ENCODE measurements around the gene FNDC11. TPM values are rescaled to one million over a fixed set of nuclear protein-coding genes. Genes with fewer than 3 reads are reported as not detected.

Gene FNDC11
- total RNA-seq, 2 donors from 2014 or later, result 1.8 to 12.1 TPM

- Histone ChIP-seq H3K4me3 (no peak overlapping the region), H3K27ac (no peak overlapping the region), H3K36me3 (no peaks in the 10 kb centered on the region), H3K4me1 (replicated peaks) (peaks cover 10% of the 10 kb centered on the region), H3K27me3 (replicated peaks; ENCODE audit: insufficient read depth) (no peaks in the 10 kb centered on the region), H3K9me3 (no peaks in the 10 kb centered on the region)
- DNase-seq (ENCODE audit: low spot score), result no peak
- WGBS, result 83% methylated on average over 20 of the region's 20 CpGs
- TF ChIP-seq POLR2AphosphoS5 (IDR thresholded peaks at IDR 0.05) (no peak), POLR2A (IDR thresholded peaks at IDR 0.05) (no peak)
- TF ChIP-seq, protein P1, sequence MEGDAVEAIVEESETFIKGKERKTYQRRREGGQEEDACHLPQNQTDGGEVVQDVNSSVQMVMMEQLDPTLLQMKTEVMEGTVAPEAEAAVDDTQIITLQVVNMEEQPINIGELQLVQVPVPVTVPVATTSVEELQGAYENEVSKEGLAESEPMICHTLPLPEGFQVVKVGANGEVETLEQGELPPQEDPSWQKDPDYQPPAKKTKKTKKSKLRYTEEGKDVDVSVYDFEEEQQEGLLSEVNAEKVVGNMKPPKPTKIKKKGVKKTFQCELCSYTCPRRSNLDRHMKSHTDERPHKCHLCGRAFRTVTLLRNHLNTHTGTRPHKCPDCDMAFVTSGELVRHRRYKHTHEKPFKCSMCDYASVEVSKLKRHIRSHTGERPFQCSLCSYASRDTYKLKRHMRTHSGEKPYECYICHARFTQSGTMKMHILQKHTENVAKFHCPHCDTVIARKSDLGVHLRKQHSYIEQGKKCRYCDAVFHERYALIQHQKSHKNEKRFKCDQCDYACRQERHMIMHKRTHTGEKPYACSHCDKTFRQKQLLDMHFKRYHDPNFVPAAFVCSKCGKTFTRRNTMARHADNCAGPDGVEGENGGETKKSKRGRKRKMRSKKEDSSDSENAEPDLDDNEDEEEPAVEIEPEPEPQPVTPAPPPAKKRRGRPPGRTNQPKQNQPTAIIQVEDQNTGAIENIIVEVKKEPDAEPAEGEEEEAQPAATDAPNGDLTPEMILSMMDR (IDR thresholded peaks at IDR 0.05), result no peak
- intact Hi-C loops (cut with DNase I), result no loop called here
Measured at GRCh38 chr20:63518351-63518861, 35.6 kb upstream of the FNDC11 start.

GRCh38 chr20:63518946-63519667, 34.9 kb upstream of the FNDC11 start:
- DNase-seq (ENCODE audit: low spot score), result no peak
- TF ChIP-seq POLR2AphosphoS5 (IDR thresholded peaks at IDR 0.05) (no peak), POLR2A (IDR thresholded peaks at IDR 0.05) (no peak)
- TF ChIP-seq, protein P1 (IDR thresholded peaks at IDR 0.05), result no peak
- WGBS, result 63% methylated on average over 32 of the region's 32 CpGs
- H3K4me3 ChIP-seq, result peak overlapping the region; percentile 98
- H3K4me1 ChIP-seq (replicated peaks), result peaks cover 10% of the 10 kb centered on the region
- intact Hi-C loops (cut with DNase I), result no loop called here
- H3K36me3 ChIP-seq, result no peaks in the 10 kb centered on the region
- H3K9me3 ChIP-seq, result no peaks in the 10 kb centered on the region
- no peaks in the 10 kb centered on the region for H3K27me3 ChIP-seq (replicated peaks; ENCODE audit: insufficient read depth)
- peak overlapping the region; percentile 95 to 100 for H3K27ac ChIP-seq

- DNase-seq (ENCODE audit: low spot score), result peak; percentile 52
- intact Hi-C loops (cut with DNase I), result no loop called here
Measured at GRCh38 chr20:63519668-63520503, 34.1 kb upstream of the FNDC11 start.

GRCh38 chr20:63520504-63520933, 33.4 kb upstream of the FNDC11 start, which contains the start of gene PPDPF:
TSS of gene PPDPF (plus strand) at chr20:63520765. CDS start at chr20:63521309, 544 bp downstream.
- Histone ChIP-seq H3K4me1 (replicated peaks) (peaks cover 10% of the 10 kb centered on the region), H3K9me3 (no peaks in the 10 kb centered on the region), H3K27me3 (replicated peaks; ENCODE audit: insufficient read depth) (no peaks in the 10 kb centered on the region), H3K4me3 (peak within 1 kb of the TSS; percentile 98), H3K27ac (peak within 1 kb of the TSS; percentile 95 to 100), H3K36me3 (no peaks in the 10 kb centered on the region)
- TF ChIP-seq POLR2AphosphoS5 (IDR thresholded peaks at IDR 0.05) (no peak), POLR2A (IDR thresholded peaks at IDR 0.05) (peak; percentile 89)
- TF ChIP-seq, protein P1 (IDR thresholded peaks at IDR 0.05), result peak in 1 of 4 experiments; percentile 9
- intact Hi-C loops (cut with DNase I), result no loop called here
- peak; percentile 82 for DNase-seq (ENCODE audit: low spot score)
- no CpG with 5 or more reads among the region's 64 CpGs for WGBS

More at GRCh38 chr20:63519668-63520503, 34.1 kb upstream of the FNDC11 start:
- Histone ChIP-seq H3K36me3 (no peaks in the 10 kb centered on the region), H3K27me3 (replicated peaks; ENCODE audit: insufficient read depth) (no peaks in the 10 kb centered on the region), H3K4me1 (replicated peaks) (peaks cover 10% of the 10 kb centered on the region), H3K9me3 (no peaks in the 10 kb centered on the region), H3K4me3 (peak overlapping the region; percentile 98), H3K27ac (peak overlapping the region; percentile 95 to 100)
- WGBS, result under 1% methylated on average over 39 of the region's 72 CpGs
- TF ChIP-seq POLR2A (IDR thresholded peaks at IDR 0.05), result no peak
- TF ChIP-seq, protein P1 (IDR thresholded peaks at IDR 0.05), result peak; percentile 18 to 43 (median 32)
- TF ChIP-seq POLR2AphosphoS5 (IDR thresholded peaks at IDR 0.05), result peak; percentile 3

All from prostate gland (tissue), 2 donors.